NK-92 (cell line): ENCODE measurements around the gene PLLP.
"Not testable (repeated sequence)": the region's sequence is repeated elsewhere in the genome, so short reads cannot be mapped to it uniquely, and the experiment has no call there.

Experiments
- DNase-seq: peaks from one replicate; lab custom pipeline; 2025; ENCODE audit not compliant: unreplicated experiment; lab: John Stamatoyannopoulos, UW

The PLLP gene

GRCh38 chr16:57273826-57274225, 10.6 kb downstream of the PLLP start:
- no peak for DNase-seq

GRCh38 chr16:57273359-57273758, 11.1 kb downstream of the PLLP start:
- DNase-seq = no peak

- no peak for DNase-seq
Measured at GRCh38 chr16:57271867-57272495, 12.5 kb downstream of the PLLP start.

- no peak for DNase-seq
Measured at GRCh38 chr16:57271063-57271345, 13.5 kb downstream of the PLLP start.

GRCh38 chr16:57270221-57271062, 14.0 kb downstream of the PLLP start:
- no peak for DNase-seq

GRCh38 chr16:57268804-57269800, 15.4 kb downstream of the PLLP start:
- DNase-seq = no peak

GRCh38 chr16:57267343-57267742, 17.1 kb downstream of the PLLP start:
- DNase-seq = not testable (repeated sequence)

- DNase-seq = no peak
Measured at GRCh38 chr16:57266531-57267260, 17.8 kb downstream of the PLLP start.

GRCh38 chr16:57265850-57266530, 18.5 kb downstream of the PLLP start:
- no peak for DNase-seq

- no peak for DNase-seq
Measured at GRCh38 chr16:57264950-57265371, 19.5 kb downstream of the PLLP start.

GRCh38 chr16:57264381-57264780, 20.1 kb downstream of the PLLP start:
- DNase-seq = no peak

GRCh38 chr16:57263541-57264351, 20.7 kb downstream of the PLLP start:
- no peak for DNase-seq

- DNase-seq = no peak
Measured at GRCh38 chr16:57262841-57263540, 21.5 kb downstream of the PLLP start.

- no peak for DNase-seq
Measured at GRCh38 chr16:57261806-57262205, 22.7 kb downstream of the PLLP start.

GRCh38 chr16:57260294-57260929, 24.1 kb downstream of the PLLP start:
- DNase-seq = no peak

GRCh38 chr16:57258910-57259475, 25.5 kb downstream of the PLLP start:
- no peak for DNase-seq

GRCh38 chr16:57258226-57258909, 26.1 kb downstream of the PLLP start:
- DNase-seq = no peak
